Measurements from ENCODE around the gene RABL6. TPM values are rescaled to one million over a fixed set of nuclear protein-coding genes. Genes with fewer than 3 reads are reported as not detected.

Gene RABL6, protein sequence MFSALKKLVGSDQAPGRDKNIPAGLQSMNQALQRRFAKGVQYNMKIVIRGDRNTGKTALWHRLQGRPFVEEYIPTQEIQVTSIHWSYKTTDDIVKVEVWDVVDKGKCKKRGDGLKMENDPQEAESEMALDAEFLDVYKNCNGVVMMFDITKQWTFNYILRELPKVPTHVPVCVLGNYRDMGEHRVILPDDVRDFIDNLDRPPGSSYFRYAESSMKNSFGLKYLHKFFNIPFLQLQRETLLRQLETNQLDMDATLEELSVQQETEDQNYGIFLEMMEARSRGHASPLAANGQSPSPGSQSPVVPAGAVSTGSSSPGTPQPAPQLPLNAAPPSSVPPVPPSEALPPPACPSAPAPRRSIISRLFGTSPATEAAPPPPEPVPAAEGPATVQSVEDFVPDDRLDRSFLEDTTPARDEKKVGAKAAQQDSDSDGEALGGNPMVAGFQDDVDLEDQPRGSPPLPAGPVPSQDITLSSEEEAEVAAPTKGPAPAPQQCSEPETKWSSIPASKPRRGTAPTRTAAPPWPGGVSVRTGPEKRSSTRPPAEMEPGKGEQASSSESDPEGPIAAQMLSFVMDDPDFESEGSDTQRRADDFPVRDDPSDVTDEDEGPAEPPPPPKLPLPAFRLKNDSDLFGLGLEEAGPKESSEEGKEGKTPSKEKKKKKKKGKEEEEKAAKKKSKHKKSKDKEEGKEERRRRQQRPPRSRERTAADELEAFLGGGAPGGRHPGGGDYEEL
- total RNA-seq, result 55.0 and 59.6 TPM in 2 replicates
- 36.8 and 56.7 TPM in 2 replicates for polyA plus RNA-seq
- 66.6 and 90.9 TPM in 2 replicates for polyA plus RNA-seq (2012)
- polyA minus RNA-seq (ENCODE audit: low replicate concordance), result 74.0 and 99.4 TPM in 2 replicates

DNA sequence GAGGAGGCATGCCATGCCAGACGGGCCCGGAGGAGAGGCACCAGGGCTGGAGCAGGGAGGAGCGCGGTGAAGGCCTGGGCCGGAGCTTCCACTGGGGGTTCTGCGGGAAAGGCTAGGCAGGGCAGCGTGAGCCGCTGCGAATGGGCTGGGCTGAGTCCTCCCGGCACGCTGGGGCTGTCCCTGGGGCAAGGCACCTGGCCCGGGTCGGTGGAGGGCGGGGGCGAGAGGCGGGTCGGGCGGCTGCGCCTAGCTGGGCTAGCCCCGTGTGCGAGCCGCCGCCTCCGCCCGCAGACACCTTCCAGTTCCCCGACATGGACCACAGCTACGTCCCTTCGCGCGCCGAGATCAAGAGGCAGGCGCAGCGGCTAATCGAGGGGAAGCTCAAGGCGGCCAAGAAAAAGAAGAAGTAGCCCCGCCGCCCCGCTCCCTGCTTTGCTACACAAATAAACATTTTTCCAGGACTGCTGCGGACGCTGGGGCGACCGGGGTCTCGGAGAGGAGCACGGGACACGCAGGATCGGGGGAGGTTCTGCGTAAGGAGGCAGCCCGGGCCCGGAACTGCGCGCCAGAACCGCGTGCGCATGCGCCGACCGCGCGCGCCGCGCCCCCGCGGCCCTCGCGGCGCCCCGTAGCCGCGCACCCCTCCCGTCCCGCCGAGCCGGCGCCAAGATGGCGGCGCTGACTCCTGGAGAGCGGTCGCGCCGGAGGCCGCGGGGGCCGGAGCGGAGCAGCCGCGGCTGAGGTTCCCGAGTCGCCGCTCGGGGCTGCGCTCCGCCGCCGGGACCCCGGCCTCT, at the start of gene RABL6:
Gene RABL6 (plus strand): TSS at position 668 of the 794 bp plus-strand sequence. CDS start 249 bp downstream, outside the sequence.
- Histone ChIP-seq H3K27me3 (ENCODE audit: control insufficient read depth, insufficient read depth, low read length) (no peaks in the 10 kb centered on the region), H3K4me2 (ENCODE audit: extremely low read depth, insufficient read depth, low read length) (peak within 1 kb of the TSS; percentile 98), H3K36me3 (ENCODE audit: control insufficient read depth, insufficient read depth, low read length) (peaks cover 2% of the 10 kb centered on the region), H3K27ac (ENCODE audit: insufficient read depth, low read length) (peak within 1 kb of the TSS; percentile 71), H2AFZ (ENCODE audit: low read length) (peak within 1 kb of the TSS; percentile 82), H3K79me2 (ENCODE audit: control insufficient read depth, insufficient read depth, low read length) (peaks cover 36% of the 10 kb centered on the region), H4K20me1 (ENCODE audit: control insufficient read depth, extremely low read depth, insufficient read depth, low read length) (no peaks in the 10 kb centered on the region), H3K4me1 (ENCODE audit: control insufficient read depth, extremely low read depth, insufficient read depth, low read length) (peaks cover 9% of the 10 kb centered on the region), H3K9ac (ENCODE audit: insufficient read depth, low read length) (peak within 1 kb of the TSS; percentile 81), H3K9me3 (ENCODE audit: control insufficient read depth, insufficient read depth, low read depth, low read length) (no peaks in the 10 kb centered on the region), H3K4me3 (replicated peaks in 1 of 4; ENCODE audit: control extremely low read depth in 1 of 4, insufficient read depth in 1 of 4, low read depth in 3 of 4, low read length in 4 of 4) (peak within 1 kb of the TSS; percentile 78 to 86 (median 80))
- DNase-seq (ENCODE audit: low read depth in 2 of 2), result peak; percentile 61 to 67
- no peak for TF ChIP-seq EZH2 (IDR thresholded peaks at IDR 0.05; ENCODE audit: low read length, missing control alignments)
- TF ChIP-seq, protein P1, sequence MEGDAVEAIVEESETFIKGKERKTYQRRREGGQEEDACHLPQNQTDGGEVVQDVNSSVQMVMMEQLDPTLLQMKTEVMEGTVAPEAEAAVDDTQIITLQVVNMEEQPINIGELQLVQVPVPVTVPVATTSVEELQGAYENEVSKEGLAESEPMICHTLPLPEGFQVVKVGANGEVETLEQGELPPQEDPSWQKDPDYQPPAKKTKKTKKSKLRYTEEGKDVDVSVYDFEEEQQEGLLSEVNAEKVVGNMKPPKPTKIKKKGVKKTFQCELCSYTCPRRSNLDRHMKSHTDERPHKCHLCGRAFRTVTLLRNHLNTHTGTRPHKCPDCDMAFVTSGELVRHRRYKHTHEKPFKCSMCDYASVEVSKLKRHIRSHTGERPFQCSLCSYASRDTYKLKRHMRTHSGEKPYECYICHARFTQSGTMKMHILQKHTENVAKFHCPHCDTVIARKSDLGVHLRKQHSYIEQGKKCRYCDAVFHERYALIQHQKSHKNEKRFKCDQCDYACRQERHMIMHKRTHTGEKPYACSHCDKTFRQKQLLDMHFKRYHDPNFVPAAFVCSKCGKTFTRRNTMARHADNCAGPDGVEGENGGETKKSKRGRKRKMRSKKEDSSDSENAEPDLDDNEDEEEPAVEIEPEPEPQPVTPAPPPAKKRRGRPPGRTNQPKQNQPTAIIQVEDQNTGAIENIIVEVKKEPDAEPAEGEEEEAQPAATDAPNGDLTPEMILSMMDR (conservative IDR thresholded peaks at IDR 0.05 in 1 of 2, IDR thresholded peaks at IDR 0.05 in 1 of 2; ENCODE audit: low read depth in 1 of 2, low read length in 2 of 2), result no peak

DNA sequence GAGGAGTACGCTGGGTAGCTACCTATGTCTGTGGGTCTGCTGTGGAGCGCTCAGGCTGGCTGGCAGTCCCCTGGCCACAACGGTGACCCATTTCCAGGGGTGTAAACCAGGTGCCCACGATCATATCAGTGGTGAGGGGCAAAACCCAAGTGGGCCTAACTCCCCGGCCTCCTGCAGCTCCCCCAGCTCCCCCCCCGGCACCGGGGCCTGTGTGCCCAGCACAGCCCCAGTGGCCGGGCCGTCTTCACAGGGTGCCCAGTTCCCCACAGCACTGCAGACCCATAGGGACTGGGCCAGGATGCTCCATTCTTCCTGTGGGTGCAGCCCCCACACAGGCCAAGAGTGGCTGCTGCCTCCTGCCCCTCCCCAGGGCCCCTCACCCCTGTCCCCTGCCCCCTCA, 48.7 kb upstream of the RABL6 start:
- no peak overlapping the region for H3K4me3 ChIP-seq (replicated peaks in 1 of 4; ENCODE audit: control extremely low read depth in 1 of 4, insufficient read depth in 1 of 4, low read depth in 3 of 4, low read length in 4 of 4)
- no peak overlapping the region for H3K27ac ChIP-seq (ENCODE audit: insufficient read depth, low read length)
- H3K36me3 ChIP-seq (ENCODE audit: control insufficient read depth, insufficient read depth, low read length), result no peaks in the 10 kb centered on the region
- no peak overlapping the region for H3K9ac ChIP-seq (ENCODE audit: insufficient read depth, low read length)
- H3K4me2 ChIP-seq (ENCODE audit: extremely low read depth, insufficient read depth, low read length), result no peak overlapping the region
- no peaks in the 10 kb centered on the region for H3K79me2 ChIP-seq (ENCODE audit: control insufficient read depth, insufficient read depth, low read length)
- H3K9me3 ChIP-seq (ENCODE audit: control insufficient read depth, insufficient read depth, low read depth, low read length), result no peaks in the 10 kb centered on the region
- no peak for DNase-seq (ENCODE audit: low read depth in 2 of 2)
- H3K27me3 ChIP-seq (ENCODE audit: control insufficient read depth, insufficient read depth, low read length), result no peaks in the 10 kb centered on the region
- no peak overlapping the region for H2AFZ ChIP-seq (ENCODE audit: low read length)
- H3K4me1 ChIP-seq (ENCODE audit: control insufficient read depth, extremely low read depth, insufficient read depth, low read length), result no peaks in the 10 kb centered on the region
- TF ChIP-seq EZH2 (IDR thresholded peaks at IDR 0.05; ENCODE audit: low read length, missing control alignments), result no peak
- TF ChIP-seq, protein P1 (conservative IDR thresholded peaks at IDR 0.05 in 1 of 2, IDR thresholded peaks at IDR 0.05 in 1 of 2; ENCODE audit: low read depth in 1 of 2, low read length in 2 of 2), result no peak
- no peaks in the 10 kb centered on the region for H4K20me1 ChIP-seq (ENCODE audit: control insufficient read depth, extremely low read depth, insufficient read depth, low read length)
